K562 (cell line): Measurements from ENCODE around the gene EID2. TPM values are rescaled to one million over a fixed set of nuclear protein-coding genes. Genes with fewer than 3 reads are reported as not detected.
A peak's percentile ranks its signal among the peaks of the same experiment; 100 is the strongest.

Experiments
- ATAC-seq: fragments of 200-7000 bp; cut with Tn5 transposase; 3 replicates; pipeline ENCODE4 v1.9.1; 2020; ENCODE audit warnings: moderate library complexity
- BruUV-seq: library from RNA; stranded (reverse); fragments of 400-500 nt; replicated peaks from 2 replicates; lab custom pipeline; 2021; lab: Mats Ljungman, UMichigan
- CTCF ChIA-PET: fragments of 300-600 bp; formaldehyde crosslinking; extraction: SDS; loops from one replicate; lab custom pipeline; 2021; ENCODE audit warnings: low intra/inter-chr PET ratio; lab: Yijun Ruan, JAX
- POLR2A ChIA-PET: fragments of 300-600, 350-650 bp; sonication (Branson Sonifier 250); formaldehyde crosslinking; extraction: SDS; loops from one replicate; lab custom pipeline; 2021; ENCODE audit warnings: antibody characterized with exemption, inconsistent platforms; lab: Yijun Ruan, JAX
- DNase-seq, 4 experiments: peaks; one replicate each; pipeline versions ENCODE4 v3.0.0 to v3.0.0-alpha.2; 2011 to 2018; ENCODE audit warnings: low spot score in 3 of 4, mixed read lengths in 3 of 4; ENCODE audit errors: extremely low read depth in 1 of 4
- FAIRE-seq: peaks from 2 replicates; lab custom pipeline; 2011; peaks lifted over from hg19 to GRCh38; lab: Jason Lieb, UNC
- H2AFZ ChIP-seq: 2 replicates; pipeline ENCODE4 v1.6.0; 2011; ENCODE audit warnings: low read depth, low read length, control low read depth, inconsistent platforms
- H3K27ac ChIP-seq: fragments of 200-600 bp; 3 replicates; pipeline ENCODE4 v1.8.0; 2011; ENCODE audit warnings: low read depth, mild to moderate bottlenecking, control low read depth, inconsistent platforms, low read length, moderate library complexity, mixed read lengths; ENCODE audit errors: extremely low read depth
- H3K27me3 ChIP-seq, 2 experiments: fragments of 300-600 bp in 1 of 2; 2 replicates in 1 of 2; 3 replicates in 1 of 2; pipeline versions ENCODE4 v1.6.0 to v1.8.0; 2011; ENCODE audit warnings: inconsistent platforms in 2 of 2, low read length in 2 of 2, mild to moderate bottlenecking in 1 of 2, mixed read lengths in 1 of 2, moderate library complexity in 1 of 2; ENCODE audit not compliant: control insufficient read depth in 2 of 2, insufficient read depth in 2 of 2
- H3K36me3 ChIP-seq: fragments of 300-600 bp; 3 replicates; pipeline ENCODE4 v1.8.0; 2011; ENCODE audit warnings: mild to moderate bottlenecking, low read length, inconsistent platforms; ENCODE audit not compliant: control insufficient read depth, insufficient read depth
- H3K4me1 ChIP-seq, 2 experiments: fragments of 200-600 bp in 1 of 2; replicated peaks in 1 of 2; 2 replicates in 1 of 2; 3 replicates in 1 of 2; pipeline versions ENCODE4 v1.5.1 to v1.8.0; 2011; ENCODE audit warnings: inconsistent platforms in 2 of 2, low read length in 2 of 2, mild to moderate bottlenecking in 1 of 2, mixed read lengths in 1 of 2, moderate library complexity in 1 of 2; ENCODE audit not compliant: control insufficient read depth in 2 of 2, insufficient read depth in 2 of 2
- H3K4me2 ChIP-seq: 2 replicates; pipeline ENCODE4 v1.6.1; 2011; ENCODE audit warnings: low read length, control low read depth, inconsistent platforms, mixed read lengths; ENCODE audit not compliant: insufficient read depth
- H3K4me3 ChIP-seq: fragments of 200-600 bp; sonication (generic), shearing (Covaris generic); 2 replicates; pipeline ENCODE4 v1.5.1; 2016; ENCODE audit warnings: control low read depth, inconsistent platforms
- H3K79me2 ChIP-seq: fragments of 200-600 bp; 3 replicates; pipeline ENCODE4 v1.8.0; 2011; ENCODE audit warnings: low read length, inconsistent platforms; ENCODE audit not compliant: control insufficient read depth, insufficient read depth
- H3K9ac ChIP-seq, 2 experiments: 2 replicates each; pipeline versions ENCODE4 v1.6.0 to v1.6.1; 2011; ENCODE audit warnings: low read depth in 2 of 2, low read length in 2 of 2, control low read depth in 1 of 2, inconsistent platforms in 1 of 2, mild to moderate bottlenecking in 1 of 2, mixed read lengths in 1 of 2; ENCODE audit not compliant: insufficient read depth in 1 of 2
- H3K9me1 ChIP-seq: one replicate; pipeline ENCODE4 v1.6.0; 2011; ENCODE audit warnings: inconsistent platforms, mild to moderate bottlenecking, low read length, moderate library complexity; ENCODE audit not compliant: control insufficient read depth, insufficient read depth
- H3K9me3 ChIP-seq: replicated peaks from 2 replicates; pipeline ENCODE4 v1.5.1; 2011; ENCODE audit warnings: low read depth, low read length, inconsistent platforms; ENCODE audit not compliant: control insufficient read depth, insufficient read depth
- H4K20me1 ChIP-seq: replicated peaks from 2 replicates; pipeline ENCODE4 v1.6.1; 2011; ENCODE audit warnings: low read length, inconsistent platforms, mixed read lengths; ENCODE audit not compliant: control insufficient read depth, insufficient read depth
- ATF4 ChIP-seq: fragments of 450-650 bp; formaldehyde crosslinking; IDR thresholded peaks from 2 replicates; pipeline ENCODE4 v1.4.0; 2022; ENCODE audit warnings: mild to moderate bottlenecking, moderate library complexity
- CHD4 ChIP-seq: fragments of 200-600 bp; sonication (generic); IDR thresholded peaks from 3 replicates; pipeline ENCODE4 v1.6.1; 2012; ENCODE audit warnings: low read depth, mild to moderate bottlenecking, mixed read lengths, low read length, inconsistent platforms; ENCODE audit not compliant: insufficient read depth, insufficient replicate concordance, poor library complexity, severe bottlenecking
- DACH1 ChIP-seq: fragments of 450-650 bp; IDR thresholded peaks from 2 replicates; pipeline ENCODE4 v1.6.1; 2018; ENCODE audit not compliant: partially characterized antibody
- GABPB2 ChIP-seq: fragments of 250-450 bp; sonication (Bioruptor Pico); conservative IDR thresholded peaks from 2 replicates; pipeline ENCODE4 v1.5.1; 2021; ENCODE audit warnings: mild to moderate bottlenecking
- HMG20A ChIP-seq: fragments of 450-650 bp; formaldehyde crosslinking; conservative IDR thresholded peaks from 2 replicates; pipeline ENCODE4 v1.4.0; 2020; ENCODE audit warnings: mild to moderate bottlenecking, mixed read lengths
- ZNF12 ChIP-seq: sonication (generic); formaldehyde crosslinking; IDR thresholded peaks from 2 replicates; pipeline ENCODE4 v1.4.0; 2020; ENCODE audit warnings: mild to moderate bottlenecking, missing genetic modification reagents
- WGBS: fragments of 100-300 bp; shearing (Covaris generic); methylation state at CpG from one replicate; pipeline ENCODE4 v1.1.6; 2016; ENCODE audit warnings: low coverage, mixed read lengths; ENCODE audit not compliant: insufficient coverage; ENCODE audit errors: missing lambda C conversion rate; 5-methylcytosine and 5-hydroxymethylcytosine counted together
- in situ Hi-C: fragments of 300-500 bp; cut with MboI; formaldehyde crosslinking; loops from 4 replicates; pipeline ENCODE4 v1.15.0; 2018; ENCODE audit warnings: inconsistent platforms, mixed read lengths
- intact Hi-C: fragments of 100-400 bp; cut with micrococcal nuclease; formaldehyde crosslinking; loops from 2 replicates; pipeline ENCODE4 v1.14.2; 2022
- polyA plus RNA-seq, 8 experiments: library from polyadenylated mRNA; depleted of rRNA in 4 of 8; stranded (reverse) in 5 of 8; unstranded in 3 of 8; fragments of >200 nt; fragmentation: Nextera tagmentation in 2 of 8; fragmentation: Illumina TruSeq in 1 of 8; extraction: Ambion mirVana in 2 of 8; extraction: Trizol in 1 of 8; gene quantifications; 2 replicates each; pipeline versions ENCODE4 v1.2.1 to v1.2.3, GENCODE V29; 2011 to 2014; ENCODE audit warnings: inconsistent platforms in 1 of 8, missing spikeins in 1 of 8
- total RNA-seq, 7 experiments: library from RNA; depleted of rRNA in 6 of 7; stranded (reverse); fragments of >200 nt in 6 of 7; fragmentation: Illumina TruSeq in 2 of 7; extraction: Trizol in 2 of 7; gene quantifications; 2 replicates each; pipeline versions ENCODE4 v1.2.1 to v1.2.3, GENCODE V29; 2011 to 2021; ENCODE audit warnings: low replicate concordance in 1 of 7

EID2 gene
- total and polyA plus RNA-seq, 9 of the 15 experiments (the other 6 are each of a cell fraction or from before 2014, with no cell fraction given) = 2.5 to 18.5 (median 11.3) TPM

- 0% methylated on average over 2 of the region's 2 CpGs for WGBS
Measured at GRCh38 chr19:39512988-39513387, 27.0 kb downstream of the EID2 start.

GRCh38 chr19:39509233-39509632 lies 30.7 kb downstream of the EID2 start:
- Histone ChIP-seq H4K20me1 (no peaks in the 10 kb centered on the region), H3K4me2 (no peak overlapping the region), H3K4me1 (peaks cover 9 to 28% of the 10 kb centered on the region in 2 experiments), H2AFZ (no peak overlapping the region), H3K4me3 (no peak overlapping the region), H3K27me3 (peaks cover under 1 to 1% of the 10 kb centered on the region in 2 experiments; a peak in 3 of 5 replicates), H3K27ac (no peak overlapping the region), H3K9me1 (no peaks in the 10 kb centered on the region), H3K9me3 (no peaks in the 10 kb centered on the region), H3K79me2 (no peaks in the 10 kb centered on the region), H3K36me3 (no peaks in the 10 kb centered on the region), H3K9ac (no peak overlapping the region)
- no peak for ATAC-seq
- ChIA-PET POLR2A (interaction anchor here (0.7 kb wide), 2 partner anchors 11 to 28 kb away, joined by 3 to 4 read pairs; partner anchors contain the start of gene TIMM50), CTCF (no interaction called here)
- BruUV-seq = no TSS peak
- intact Hi-C loops (no loop called here), in situ Hi-C loops (no loop called here)
- no peak for FAIRE-seq
- TF ChIP-seq HMG20A (CRISPR knock-in tag) (no peak), DACH1 (no peak), ATF4 (CRISPR knock-in tag) (no peak), GABPB2 (CRISPR knock-in tag) (no peak)
- WGBS = 17% methylated on average over 2 of the region's 2 CpGs
- DNase-seq = no peak

More at GRCh38 chr19:39512988-39513387, 27.0 kb downstream of the EID2 start:
- no TSS peak for BruUV-seq
- H3K27me3 ChIP-seq = peaks cover 4 to 19% of the 10 kb centered on the region in 2 experiments; a peak in 4 of 5 replicates
- H4K20me1 ChIP-seq = no peaks in the 10 kb centered on the region
- no peaks in the 10 kb centered on the region for H3K36me3 ChIP-seq
- CTCF ChIA-PET = no interaction called here
- TF ChIP-seq CHD4 = no peak
- TF ChIP-seq ZNF12 (CRISPR knock-in tag) = 0 out of 2 replicates have a peak, but pooled peaks have one; percentile 36
- no peak overlapping the region for H2AFZ ChIP-seq
- no peak overlapping the region for H3K9ac ChIP-seq
- in situ Hi-C loops (no loop called here), intact Hi-C loops (no loop called here)
- no peak for FAIRE-seq
- DNase-seq = no peak
- H3K27ac ChIP-seq = no peak overlapping the region
- H3K4me1 ChIP-seq = peaks cover 0 to 19% of the 10 kb centered on the region in 2 experiments; a peak in 2 of 5 replicates
- no peak for ATAC-seq
- no peaks in the 10 kb centered on the region for H3K9me1 ChIP-seq
- H3K79me2 ChIP-seq = no peaks in the 10 kb centered on the region
- H3K9me3 ChIP-seq = no peaks in the 10 kb centered on the region
- no peak overlapping the region for H3K4me3 ChIP-seq
- POLR2A ChIA-PET = no interaction called here
- no peak overlapping the region for H3K4me2 ChIP-seq
